NCI-H2227 (cell line): ENCODE data around the gene BTRC.
"Not testable (repeated sequence)": the region's sequence is repeated elsewhere in the genome, so short reads cannot be mapped to it uniquely, and the experiment has no call there.

ENCODE experiments used
- DNase-seq: peaks from one replicate; lab custom pipeline; 2025; ENCODE audit not compliant: unreplicated experiment; lab: John Stamatoyannopoulos, UW

The BTRC gene

GRCh38 chr10:101341438-101341837 lies 12.5 kb upstream of the BTRC start:
- DNase-seq: no peak

GRCh38 chr10:101346177-101346576 lies 7.8 kb upstream of the BTRC start:
- no peak for DNase-seq

DNA sequence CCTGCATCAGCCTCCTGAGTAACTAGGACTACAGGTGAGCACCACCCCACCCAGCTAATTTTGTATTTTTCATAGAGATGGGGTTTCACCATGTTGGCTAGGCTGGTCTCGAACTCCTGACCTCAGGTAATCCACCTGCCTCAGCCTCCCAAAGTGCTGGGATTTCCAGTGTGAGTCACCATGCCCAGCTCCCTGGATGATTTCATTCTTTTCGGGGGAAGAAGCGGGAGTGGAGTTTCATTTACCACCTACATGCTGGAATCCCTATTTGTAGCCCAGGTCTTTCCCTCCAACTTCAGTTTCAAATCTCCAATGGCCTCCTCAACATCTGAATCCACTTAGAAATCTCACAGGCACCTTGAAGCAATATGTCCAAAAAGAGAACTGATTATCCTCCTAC lies 2.9 kb upstream of the BTRC start:
- no peak for DNase-seq

DNA sequence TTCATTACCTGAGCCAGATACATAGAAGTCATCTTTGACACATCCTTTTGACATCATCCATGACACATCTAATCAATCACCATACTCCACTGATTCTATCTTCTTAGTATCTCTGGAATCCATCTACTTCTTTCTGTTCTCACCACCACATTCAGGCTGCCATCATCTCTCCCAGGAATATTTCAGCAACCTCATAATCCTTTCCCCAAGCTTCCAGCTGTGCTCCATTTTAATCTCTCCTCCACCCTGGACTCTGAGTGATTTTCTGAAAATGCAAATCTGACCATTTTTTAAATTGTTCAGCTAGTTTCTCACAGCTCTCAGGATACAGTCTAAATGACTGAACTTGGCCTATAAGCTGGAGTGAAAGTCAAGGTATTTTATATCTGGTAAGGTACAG lies 2.5 kb upstream of the BTRC start:
- DNase-seq: no peak

GRCh38 chr10:101352857-101353256 lies 1.1 kb upstream of the BTRC start:
- DNase-seq: not testable (repeated sequence)

DNA sequence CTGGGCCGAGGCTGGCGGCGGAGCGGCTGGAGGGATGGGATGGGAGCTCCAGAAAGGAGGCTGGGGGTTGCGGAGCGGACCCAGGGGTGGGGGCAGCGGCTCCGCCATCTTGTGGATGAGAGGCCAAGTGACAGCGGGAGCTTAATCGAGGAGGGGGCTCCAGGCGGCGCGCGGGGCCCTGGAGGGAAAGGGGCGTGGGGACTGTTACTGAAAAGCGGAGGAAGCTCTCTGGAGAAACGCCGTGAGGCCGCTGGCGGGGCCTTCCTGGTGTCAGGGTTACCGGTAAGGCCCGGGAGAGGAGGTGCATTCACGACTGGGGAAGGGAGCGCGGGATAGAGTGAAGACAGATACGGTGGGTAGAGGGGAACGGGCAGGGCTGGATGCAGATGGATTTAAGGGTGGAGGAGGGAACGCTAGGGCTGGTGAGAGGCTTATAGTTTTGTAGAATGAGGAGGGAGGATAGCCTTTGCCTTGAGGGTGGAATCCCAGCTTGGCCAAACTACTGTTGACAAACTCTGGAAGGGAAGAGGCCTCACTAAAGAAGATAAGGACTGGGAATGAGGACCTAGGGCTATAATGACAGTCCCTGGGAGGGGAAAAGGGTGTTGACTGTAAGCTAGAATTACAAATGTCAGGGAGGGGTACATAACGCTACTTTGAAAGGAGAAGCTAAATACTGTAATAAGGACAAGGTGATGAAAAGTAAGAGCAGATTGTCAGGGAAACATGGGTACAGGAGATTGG lies 535 bp downstream of the BTRC start:
- peak; percentile 79 for DNase-seq

GRCh38 chr10:101355072-101355706 lies 1.2 kb downstream of the BTRC start:
- DNase-seq: no peak

DNA sequence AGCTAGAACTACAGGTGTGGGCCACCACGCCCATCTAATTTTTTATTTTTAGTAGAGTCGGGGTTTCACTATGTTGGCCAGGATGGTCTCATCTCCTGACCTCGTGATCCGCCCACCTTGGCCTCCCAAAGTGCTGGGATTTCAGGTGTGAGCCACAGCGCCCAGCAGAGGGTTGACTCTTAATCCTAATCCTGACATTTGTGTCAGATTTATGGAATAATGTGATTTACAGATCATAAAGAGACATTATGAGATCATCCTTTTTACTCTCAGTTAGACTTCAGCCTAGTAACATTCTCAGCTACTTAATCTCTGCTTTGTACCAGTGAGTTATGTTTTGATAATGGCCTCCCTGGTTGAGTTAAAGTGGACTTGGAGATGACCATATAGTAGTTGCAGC lies 2.2 kb downstream of the BTRC start:
- DNase-seq: no peak

DNA sequence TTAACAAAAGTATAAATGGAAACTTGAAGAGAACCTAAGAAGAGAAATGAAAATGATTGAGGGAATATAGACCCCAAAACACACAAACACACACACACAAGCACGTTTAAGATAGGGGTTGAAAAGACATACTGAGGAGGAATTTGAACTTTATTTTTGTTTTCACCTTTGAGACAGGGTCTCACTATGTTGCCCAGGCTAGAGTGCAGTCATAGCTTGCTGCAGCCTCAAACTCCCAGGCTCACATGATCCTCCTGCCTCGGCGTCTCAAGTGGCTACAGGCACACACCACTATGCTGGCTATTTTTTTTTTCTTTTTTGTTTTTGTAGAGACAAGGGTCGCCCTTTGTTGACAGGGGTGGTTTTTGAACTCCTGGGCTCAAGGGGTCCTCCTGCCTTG lies 4.0 kb downstream of the BTRC start:
- DNase-seq: no peak

DNA sequence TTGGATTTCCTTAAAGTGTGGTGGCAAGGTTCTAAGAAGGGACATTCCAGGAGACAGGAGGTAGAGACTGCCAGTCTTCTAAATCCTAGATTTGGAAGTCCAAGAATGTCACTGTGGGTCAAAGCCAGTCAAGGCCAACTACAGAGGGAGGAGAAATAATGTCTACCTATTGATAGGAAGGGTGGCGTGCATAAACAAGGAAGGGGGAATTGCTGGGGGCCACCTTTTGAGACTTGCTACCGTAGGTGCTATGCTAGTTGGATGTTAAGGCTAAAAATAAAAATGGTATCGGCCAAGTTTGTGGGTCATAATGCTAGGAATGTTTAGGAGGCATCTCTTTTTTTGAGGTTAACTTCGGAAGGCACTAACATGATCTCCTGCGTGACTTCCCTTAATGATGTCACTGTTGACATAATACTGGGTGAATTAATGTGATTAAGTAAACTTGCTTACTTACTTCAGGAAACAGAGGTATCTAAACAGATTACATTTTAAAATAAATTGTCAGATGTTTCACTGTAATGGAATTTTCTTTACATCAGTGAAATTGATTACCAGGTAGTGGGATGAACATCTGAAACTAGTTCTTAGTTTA lies 4.8 kb downstream of the BTRC start:
- no peak for DNase-seq

DNA sequence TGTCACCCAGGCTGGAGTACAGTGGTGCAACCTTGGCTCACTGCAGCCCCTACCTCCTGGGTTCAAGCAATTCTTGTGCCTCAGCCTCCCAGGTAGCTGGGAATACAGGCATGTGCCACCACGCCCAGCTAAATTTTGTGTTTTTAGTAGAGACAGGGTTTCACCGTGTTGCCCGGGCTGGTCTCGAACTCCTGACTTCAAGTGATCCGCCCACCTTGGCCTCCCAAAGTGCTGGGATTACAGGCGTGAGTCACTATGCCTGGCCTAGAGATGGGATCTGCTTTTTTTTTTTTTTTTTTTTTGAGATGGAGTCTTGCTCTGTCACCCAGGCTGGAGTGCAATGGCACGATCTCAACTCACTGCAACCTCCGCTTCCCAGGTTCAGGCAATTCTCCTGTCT lies 6.1 kb downstream of the BTRC start:
- DNase-seq: not testable (repeated sequence)

DNA sequence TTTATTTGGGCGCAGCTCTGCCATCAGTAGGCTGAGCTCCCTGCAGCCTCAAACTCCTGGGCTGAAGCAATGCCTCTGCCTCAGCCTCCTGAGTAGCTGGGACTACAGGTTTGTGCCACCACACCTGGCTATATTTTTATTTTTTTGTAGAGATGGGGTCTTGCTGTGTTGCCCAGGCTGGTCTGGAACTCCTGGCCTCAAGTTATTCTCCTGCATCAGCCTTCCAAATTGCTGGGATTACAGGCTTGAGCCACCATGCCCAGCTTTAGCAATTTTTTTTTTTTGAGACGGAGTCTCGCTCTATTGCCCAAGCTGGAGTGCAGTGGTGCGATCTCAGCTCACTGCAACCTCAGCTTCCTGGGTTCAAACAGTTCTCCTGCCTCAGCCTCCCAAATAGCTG lies 6.9 kb downstream of the BTRC start:
- not testable (repeated sequence) for DNase-seq

- DNase-seq: no peak
These were observed 10.0 kb downstream of the BTRC start for GRCh38 chr10:101363850-101364400.

GRCh38 chr10:101364721-101365120 lies 10.8 kb downstream of the BTRC start:
- DNase-seq: no peak

- DNase-seq: no peak
These were observed 13.8 kb downstream of the BTRC start for GRCh38 chr10:101367569-101368453.

DNA sequence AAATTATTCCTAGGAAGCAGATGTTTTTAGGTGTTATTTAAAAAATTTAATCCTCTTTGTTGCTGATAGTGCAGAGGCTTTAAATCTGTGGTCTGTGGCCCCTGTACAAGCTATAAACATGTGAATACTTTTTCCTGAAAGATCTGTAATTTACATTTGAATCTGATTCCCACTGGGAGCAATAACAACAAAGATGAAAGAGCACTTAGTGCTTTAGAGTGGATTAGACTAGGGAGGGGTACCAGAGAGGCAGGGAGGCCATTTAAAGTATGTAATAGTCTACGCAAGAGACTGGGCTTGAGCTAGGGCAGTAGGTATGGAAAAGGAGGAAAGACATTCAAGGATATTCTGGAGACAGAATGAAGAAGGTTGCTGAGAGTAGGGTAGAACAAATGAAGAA lies 19.1 kb downstream of the BTRC start:
- no peak for DNase-seq

DNA sequence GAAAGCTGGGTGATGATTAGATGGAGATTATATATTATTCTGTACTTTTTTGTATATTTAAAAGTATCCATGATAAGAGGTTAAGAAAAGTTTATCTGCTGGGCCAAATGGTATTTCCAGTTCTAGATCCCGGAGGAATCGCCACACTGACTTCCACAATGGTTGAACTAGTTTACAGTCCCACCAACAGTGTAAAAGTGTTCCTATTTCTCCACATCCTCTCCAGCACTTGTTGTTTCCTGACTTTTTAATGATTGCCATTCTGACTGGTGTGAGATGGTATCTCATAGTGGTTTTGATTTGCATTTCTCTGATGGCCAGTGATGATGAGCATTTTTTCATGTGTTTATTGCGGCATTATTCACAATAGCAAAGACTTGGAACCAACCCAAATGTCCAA lies 20.0 kb downstream of the BTRC start:
- not testable (repeated sequence) for DNase-seq

GRCh38 chr10:101375076-101375475 lies 21.1 kb downstream of the BTRC start:
- DNase-seq: no peak

GRCh38 chr10:101379663-101380352 lies 25.8 kb downstream of the BTRC start:
- no peak for DNase-seq

GRCh38 chr10:101380353-101381017 lies 26.5 kb downstream of the BTRC start:
- DNase-seq: no peak
